Measurements from ENCODE around the gene CDK17.

DNA sequence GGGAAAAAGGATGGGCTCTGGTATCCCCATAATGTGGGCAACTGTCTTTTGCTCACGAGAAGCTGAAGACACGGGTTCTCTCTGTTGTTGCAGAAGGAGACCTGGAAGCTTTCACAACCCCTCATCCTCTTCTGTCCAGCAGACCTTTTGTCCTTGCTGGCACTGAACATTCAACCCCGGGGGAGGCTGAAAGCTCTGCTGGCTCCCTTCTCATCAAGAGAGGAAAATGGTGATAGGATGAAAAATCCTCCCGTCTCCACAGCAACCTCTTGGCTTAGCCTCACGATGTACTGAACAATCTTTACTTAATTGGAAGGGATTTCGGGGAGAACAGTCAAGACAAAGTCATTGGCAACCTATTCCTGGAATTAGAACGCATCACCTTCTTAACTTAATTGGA is 167.1 kb downstream of the CDK17 start:
- TF ChIP-seq, protein P1, sequence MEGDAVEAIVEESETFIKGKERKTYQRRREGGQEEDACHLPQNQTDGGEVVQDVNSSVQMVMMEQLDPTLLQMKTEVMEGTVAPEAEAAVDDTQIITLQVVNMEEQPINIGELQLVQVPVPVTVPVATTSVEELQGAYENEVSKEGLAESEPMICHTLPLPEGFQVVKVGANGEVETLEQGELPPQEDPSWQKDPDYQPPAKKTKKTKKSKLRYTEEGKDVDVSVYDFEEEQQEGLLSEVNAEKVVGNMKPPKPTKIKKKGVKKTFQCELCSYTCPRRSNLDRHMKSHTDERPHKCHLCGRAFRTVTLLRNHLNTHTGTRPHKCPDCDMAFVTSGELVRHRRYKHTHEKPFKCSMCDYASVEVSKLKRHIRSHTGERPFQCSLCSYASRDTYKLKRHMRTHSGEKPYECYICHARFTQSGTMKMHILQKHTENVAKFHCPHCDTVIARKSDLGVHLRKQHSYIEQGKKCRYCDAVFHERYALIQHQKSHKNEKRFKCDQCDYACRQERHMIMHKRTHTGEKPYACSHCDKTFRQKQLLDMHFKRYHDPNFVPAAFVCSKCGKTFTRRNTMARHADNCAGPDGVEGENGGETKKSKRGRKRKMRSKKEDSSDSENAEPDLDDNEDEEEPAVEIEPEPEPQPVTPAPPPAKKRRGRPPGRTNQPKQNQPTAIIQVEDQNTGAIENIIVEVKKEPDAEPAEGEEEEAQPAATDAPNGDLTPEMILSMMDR (IDR thresholded peaks at IDR 0.05) = no peak
- no peak for TF ChIP-seq EZH2 (IDR thresholded peaks at IDR 0.05; ENCODE audit: borderline replicate concordance, insufficient read depth, low read depth, low read length, poor library complexity, severe bottlenecking)

Measured in B cell (primary cell).